Measurements from ENCODE around the gene ITGA7. TPM values are rescaled to one million over a fixed set of nuclear protein-coding genes. Genes with fewer than 3 reads are reported as not detected.

Gene ITGA7
- total and polyA plus RNA-seq, 2 of the 8 experiments (the other 6 are each of a cell fraction or from before 2014, with no cell fraction given), result 57.6 to 86.1 TPM

DNA sequence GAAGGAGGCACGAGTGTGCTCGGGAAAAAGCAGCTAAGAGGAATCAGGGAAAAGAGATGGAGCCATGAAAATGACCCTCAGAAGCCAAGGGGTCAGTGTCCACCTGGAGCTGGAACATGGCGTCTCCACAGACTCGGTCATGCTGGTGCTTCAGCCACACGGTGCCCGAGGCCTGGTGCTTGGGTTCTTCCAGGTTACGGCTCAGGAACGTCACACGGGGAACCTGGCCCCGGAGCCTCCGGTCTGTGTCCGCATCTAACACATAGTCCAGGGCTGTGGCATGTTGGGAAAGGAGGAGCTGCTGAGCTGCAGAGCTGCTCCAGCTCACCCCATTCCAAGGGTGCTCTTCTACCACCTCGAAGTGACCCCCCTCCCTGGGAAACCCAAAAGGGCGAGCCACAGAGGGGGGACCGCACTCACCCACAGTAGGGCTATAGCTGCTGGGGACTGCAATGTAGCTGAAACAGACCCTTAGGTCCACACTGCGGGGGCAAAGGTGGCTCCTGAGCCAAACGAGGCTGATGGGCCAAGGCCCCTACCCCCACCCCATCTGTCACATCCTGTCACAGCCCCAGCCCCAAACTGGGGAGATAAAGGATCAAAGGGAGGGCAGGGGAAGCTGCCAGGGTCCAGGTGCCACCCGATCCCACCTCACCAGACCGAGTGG is 10.8 kb downstream of the ITGA7 start:
- CTCF ChIA-PET (ENCODE audit: partially characterized antibody), result interaction anchor here (0.5 to 5.9 kb wide), 10 partner anchors 8 to 771 kb away, joined by 3 to 36 read pairs (median 5); partner anchors contain the start of genes ITGA7 and RDH5
- no peaks in the 10 kb centered on the region for H3K27me3 ChIP-seq (replicated peaks in 1 of 4; ENCODE audit: control insufficient read depth in 3 of 4, extremely low read depth in 1 of 4, insufficient read depth in 3 of 4, low read length in 3 of 4)
- no peak overlapping the region for H3K56ac ChIP-seq (replicated peaks; ENCODE audit: insufficient read length, low read depth, low read length)
- no peak overlapping the region for H2AFZ ChIP-seq (ENCODE audit: low read length)
- H4K8ac ChIP-seq (ENCODE audit: extremely low read depth, insufficient read depth, low read length), result no peak overlapping the region
- no peak overlapping the region for H3K4ac ChIP-seq (replicated peaks; ENCODE audit: insufficient read length, low read depth, low read length)
- peaks cover 0 to 4% of the 10 kb centered on the region in 2 experiments for H4K20me1 ChIP-seq (replicated peaks in 1 of 2; ENCODE audit: control insufficient read depth in 1 of 2, insufficient read depth in 2 of 2, low read length in 2 of 2)
- POLR2A ChIA-PET (ENCODE audit: partially characterized antibody), result interaction anchor here (1.1 to 2.3 kb wide), 6 partner anchors 9 to 32 kb away, joined by 3 to 8 read pairs (median 6); partner anchors contain the start of genes CD63 and ITGA7
- no peaks in the 10 kb centered on the region for H3K4me1 ChIP-seq (replicated peaks in 1 of 4; ENCODE audit: control insufficient read depth in 3 of 4, insufficient read depth in 4 of 4, low read length in 3 of 4)
- H2AK5ac ChIP-seq (ENCODE audit: low read depth, low read length), result no peak overlapping the region
- WGBS, 2 experiments (ENCODE audit: extremely low coverage in 1 of 2, insufficient coverage in 1 of 2, insufficient read length in 1 of 2, insufficient replicate concordance in 2 of 2, low coverage in 1 of 2, low lambda C conversion rate in 2 of 2, missing lambda C conversion rate in 1 of 2), result 89% methylated on average over 19 of the region's 19 CpGs; no CpG with 5 or more reads in 1 of the 2 experiments
- H2BK120ac ChIP-seq (replicated peaks; ENCODE audit: low read depth, low read length), result no peak overlapping the region
- no peak overlapping the region for H2BK12ac ChIP-seq (ENCODE audit: low read depth, low read length)
- H3K4me3 ChIP-seq (ENCODE audit: extremely low read depth in 1 of 4, insufficient read depth in 2 of 4, low read depth in 3 of 4, low read length in 4 of 4), result no peak overlapping the region
- H4K91ac ChIP-seq (replicated peaks; ENCODE audit: insufficient read length, low read length), result no peak overlapping the region
- no peak overlapping the region for H4K5ac ChIP-seq (ENCODE audit: insufficient read length, low read depth, low read length)
- H3K14ac ChIP-seq (ENCODE audit: insufficient read length), result no peak overlapping the region
- H3K9ac ChIP-seq (replicated peaks in 1 of 4; ENCODE audit: extremely low read depth in 1 of 4, low read depth in 3 of 4, low read length in 3 of 4), result no peak overlapping the region
- no peaks in the 10 kb centered on the region for H3K9me3 ChIP-seq (ENCODE audit: insufficient read depth in 2 of 2, low read depth in 1 of 2, low read length in 1 of 2)
- no peaks in the 10 kb centered on the region; a peak in 1 of 4 replicates for H3K79me2 ChIP-seq (ENCODE audit: control insufficient read depth in 1 of 2, insufficient read depth in 2 of 2, low read length in 2 of 2)
- peaks cover 7 to 47% (median 15%) of the 10 kb centered on the region in 4 experiments; a peak in 7 of 8 replicates for H3K36me3 ChIP-seq (ENCODE audit: control insufficient read depth in 2 of 4, insufficient read depth in 4 of 4, low read length in 3 of 4)
- no peak overlapping the region for H3K4me2 ChIP-seq (ENCODE audit: insufficient read depth in 1 of 2, low read depth in 2 of 2, low read length in 2 of 2)
- H3K23me2 ChIP-seq (ENCODE audit: low read depth, low read length), result no peaks in the 10 kb centered on the region
- no peak for DNase-seq (ENCODE audit: low read depth in 1 of 2, low spot score in 2 of 2)
- H2BK15ac ChIP-seq (ENCODE audit: low read length), result no peak overlapping the region
- H3K79me1 ChIP-seq (ENCODE audit: low read depth, low read length), result peaks cover 3% of the 10 kb centered on the region
- no peak overlapping the region for H3K27ac ChIP-seq (ENCODE audit: low read depth, low read length)
- H3K23ac ChIP-seq (ENCODE audit: insufficient read length), result no peak overlapping the region
- no peak overlapping the region for H2BK20ac ChIP-seq (ENCODE audit: low read length)
- no peak overlapping the region for H3K18ac ChIP-seq (ENCODE audit: extremely low read depth, low read length)
- H2BK5ac ChIP-seq (ENCODE audit: low read depth, low read length), result no peak overlapping the region
- FAIRE-seq, result no peak
- TF ChIP-seq HDAC6 (IDR thresholded peaks at IDR 0.05; ENCODE audit: low read depth, low read length), result no peak
- no peak for TF ChIP-seq CTBP2 (IDR thresholded peaks at IDR 0.05; ENCODE audit: borderline replicate concordance, insufficient read depth, insufficient read length, low read length)
- TF ChIP-seq SIRT6 (IDR thresholded peaks at IDR 0.05; ENCODE audit: low read length), result no peak
- TF ChIP-seq SAP30 (IDR thresholded peaks at IDR 0.05; ENCODE audit: insufficient read depth, insufficient replicate concordance, low read length), result no peak
- TF ChIP-seq NRF1 (IDR thresholded peaks at IDR 0.05; ENCODE audit: low read depth, low read length), result no peak
- TF ChIP-seq RBBP5 (IDR thresholded peaks at IDR 0.05; ENCODE audit: borderline replicate concordance, low read depth, low read length), result no peak
- no peak for TF ChIP-seq CEBPB (IDR thresholded peaks at IDR 0.05; ENCODE audit: low read depth, low read length)
- TF ChIP-seq, protein P1, sequence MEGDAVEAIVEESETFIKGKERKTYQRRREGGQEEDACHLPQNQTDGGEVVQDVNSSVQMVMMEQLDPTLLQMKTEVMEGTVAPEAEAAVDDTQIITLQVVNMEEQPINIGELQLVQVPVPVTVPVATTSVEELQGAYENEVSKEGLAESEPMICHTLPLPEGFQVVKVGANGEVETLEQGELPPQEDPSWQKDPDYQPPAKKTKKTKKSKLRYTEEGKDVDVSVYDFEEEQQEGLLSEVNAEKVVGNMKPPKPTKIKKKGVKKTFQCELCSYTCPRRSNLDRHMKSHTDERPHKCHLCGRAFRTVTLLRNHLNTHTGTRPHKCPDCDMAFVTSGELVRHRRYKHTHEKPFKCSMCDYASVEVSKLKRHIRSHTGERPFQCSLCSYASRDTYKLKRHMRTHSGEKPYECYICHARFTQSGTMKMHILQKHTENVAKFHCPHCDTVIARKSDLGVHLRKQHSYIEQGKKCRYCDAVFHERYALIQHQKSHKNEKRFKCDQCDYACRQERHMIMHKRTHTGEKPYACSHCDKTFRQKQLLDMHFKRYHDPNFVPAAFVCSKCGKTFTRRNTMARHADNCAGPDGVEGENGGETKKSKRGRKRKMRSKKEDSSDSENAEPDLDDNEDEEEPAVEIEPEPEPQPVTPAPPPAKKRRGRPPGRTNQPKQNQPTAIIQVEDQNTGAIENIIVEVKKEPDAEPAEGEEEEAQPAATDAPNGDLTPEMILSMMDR (IDR thresholded peaks at IDR 0.05; ENCODE audit: control extremely low read depth in 1 of 3, insufficient read depth in 1 of 3, low read depth in 1 of 3, low read length in 3 of 3), result no peak
- no peak for TF ChIP-seq YY1 (IDR thresholded peaks at IDR 0.05; ENCODE audit: low read depth, low read length)
